Activated T-helper 1 cell treated with Interleukin-2 at 50 U/mL for 16 hours (primary cell): ENCODE data around the gene VSIR.

ENCODE experiments used
- DNase-seq: peaks from one replicate; pipeline ENCODE4 v3.0.0-alpha.2; 2020; ENCODE audit warnings: low read depth

The VSIR gene

DNA sequence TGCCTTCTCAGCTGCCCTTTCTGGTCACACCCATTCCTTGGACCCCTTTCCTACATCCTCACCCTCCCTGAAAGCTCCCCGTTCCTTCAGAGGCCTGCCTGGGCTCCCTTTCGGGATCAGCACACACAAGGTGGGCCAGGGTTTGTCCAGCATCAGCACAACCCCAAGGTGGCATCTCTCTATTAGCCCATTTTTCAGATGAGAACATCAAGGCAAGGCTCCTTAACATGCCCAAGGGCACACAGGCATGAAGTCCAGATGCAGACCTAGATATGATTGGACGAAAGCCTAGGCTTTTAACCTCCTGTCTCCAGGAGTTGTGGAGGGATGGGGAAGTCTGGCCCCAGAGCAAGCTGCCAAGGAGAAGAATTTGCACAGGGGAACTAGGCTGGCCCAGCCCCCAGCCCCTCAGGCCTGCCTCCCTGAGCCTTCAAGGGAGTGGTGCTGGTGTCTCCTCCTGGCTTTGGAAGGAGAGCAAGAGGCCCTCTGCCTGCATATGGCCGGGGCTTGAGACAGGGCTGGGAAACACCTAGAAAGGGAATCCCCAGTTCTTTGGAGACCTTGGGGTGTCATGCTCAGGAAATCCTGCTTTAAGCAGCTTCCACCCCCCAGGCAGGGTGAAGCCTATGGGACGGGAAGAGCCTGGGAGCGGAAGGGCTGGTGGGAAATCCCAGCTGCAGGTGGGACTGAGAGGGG lies 9.0 kb upstream of the VSIR start:
- no peak for DNase-seq

DNA sequence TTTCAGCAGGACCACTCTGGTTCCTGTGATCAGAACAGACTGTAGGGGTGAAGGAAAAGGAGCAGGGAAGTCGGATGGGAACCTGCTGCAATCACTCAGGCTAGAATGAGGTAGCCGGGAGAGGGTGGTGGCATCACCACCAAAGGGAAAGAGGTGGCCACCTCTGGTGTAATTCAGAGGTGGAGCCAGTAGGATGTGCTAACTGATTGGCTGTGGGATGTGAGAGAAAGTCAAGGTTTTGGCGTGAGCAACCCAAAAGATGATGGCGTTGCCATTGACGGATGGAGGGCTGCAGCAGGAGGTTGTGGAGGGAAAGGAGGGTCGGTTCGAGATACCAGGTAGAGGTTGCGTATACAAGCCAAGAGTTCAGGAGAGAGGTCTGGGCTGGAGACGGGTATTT lies 7.4 kb upstream of the VSIR start:
- DNase-seq = no peak

DNA sequence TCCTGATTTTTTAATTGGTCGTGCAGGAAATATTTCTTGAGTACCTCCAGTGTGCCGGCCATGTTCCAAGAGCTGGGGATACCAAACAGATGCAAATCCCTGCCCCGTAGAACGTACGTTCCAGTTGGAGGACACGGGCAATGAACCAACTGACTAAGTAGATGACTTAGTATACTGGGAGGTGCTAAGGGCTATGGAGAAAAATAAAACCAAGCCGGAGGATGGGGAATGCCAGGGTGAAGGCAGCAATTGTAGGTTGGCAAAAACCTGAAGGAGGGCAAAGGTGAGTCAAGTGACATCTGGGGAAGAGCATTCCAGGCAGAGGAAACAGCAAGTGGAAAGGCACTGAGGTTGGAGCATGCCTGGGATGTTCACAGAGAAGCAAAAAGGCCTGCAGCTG lies 6.8 kb upstream of the VSIR start:
- no peak for DNase-seq

DNA sequence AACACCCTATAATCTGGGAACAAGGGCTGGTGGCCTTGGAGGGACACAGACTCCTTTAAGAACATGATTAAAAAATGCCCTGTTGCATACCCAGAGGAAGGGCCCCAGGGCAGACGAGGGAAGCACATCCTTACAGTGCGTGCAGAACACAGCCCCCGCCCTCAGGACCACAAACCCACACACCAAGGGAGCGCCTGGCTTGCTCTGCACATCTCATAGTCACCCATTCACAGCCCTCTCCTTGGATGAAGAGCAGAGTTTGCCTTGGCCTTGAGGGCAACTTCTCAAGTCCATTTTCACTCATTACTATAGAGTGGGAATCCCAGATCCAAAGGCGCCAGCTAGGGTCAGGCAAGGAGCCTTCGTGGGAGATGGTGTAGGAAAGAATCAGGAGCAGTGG lies 6.3 kb upstream of the VSIR start:
- no peak for DNase-seq

DNA sequence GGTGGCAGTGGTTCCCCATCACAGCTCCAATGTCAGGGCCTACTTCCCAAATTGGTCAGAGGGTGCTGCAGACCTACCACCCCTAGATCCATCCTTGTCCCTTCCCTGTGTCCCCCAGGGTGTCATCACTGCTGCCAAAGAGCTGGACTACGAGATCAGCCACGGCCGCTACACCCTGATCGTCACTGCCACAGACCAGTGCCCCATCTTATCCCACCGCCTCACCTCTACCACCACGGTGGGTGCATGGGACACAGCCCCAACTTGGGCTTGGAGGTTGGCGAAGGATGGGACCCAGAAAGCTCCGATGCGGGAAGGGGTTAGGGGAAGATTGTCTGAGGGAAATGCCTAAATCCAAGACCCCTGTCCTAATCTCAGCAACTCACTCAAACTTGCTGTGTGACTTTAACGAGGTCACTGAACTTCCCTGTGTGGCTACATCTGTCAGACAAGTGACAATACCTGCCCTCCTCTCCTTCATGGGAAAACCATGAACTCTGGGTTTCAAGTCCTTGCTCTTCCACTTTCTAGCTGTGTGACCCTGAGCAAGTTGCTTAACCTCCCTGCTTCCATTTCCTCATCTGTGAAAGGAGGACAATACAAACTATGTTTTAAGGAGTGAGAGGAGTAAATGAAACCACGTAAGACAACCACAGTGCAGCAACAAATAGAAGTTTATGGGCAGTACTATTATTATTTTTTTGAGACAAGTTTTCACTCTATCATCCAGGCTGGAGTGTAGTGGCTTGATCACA lies 4.9 kb upstream of the VSIR start:
- no peak for DNase-seq

DNA sequence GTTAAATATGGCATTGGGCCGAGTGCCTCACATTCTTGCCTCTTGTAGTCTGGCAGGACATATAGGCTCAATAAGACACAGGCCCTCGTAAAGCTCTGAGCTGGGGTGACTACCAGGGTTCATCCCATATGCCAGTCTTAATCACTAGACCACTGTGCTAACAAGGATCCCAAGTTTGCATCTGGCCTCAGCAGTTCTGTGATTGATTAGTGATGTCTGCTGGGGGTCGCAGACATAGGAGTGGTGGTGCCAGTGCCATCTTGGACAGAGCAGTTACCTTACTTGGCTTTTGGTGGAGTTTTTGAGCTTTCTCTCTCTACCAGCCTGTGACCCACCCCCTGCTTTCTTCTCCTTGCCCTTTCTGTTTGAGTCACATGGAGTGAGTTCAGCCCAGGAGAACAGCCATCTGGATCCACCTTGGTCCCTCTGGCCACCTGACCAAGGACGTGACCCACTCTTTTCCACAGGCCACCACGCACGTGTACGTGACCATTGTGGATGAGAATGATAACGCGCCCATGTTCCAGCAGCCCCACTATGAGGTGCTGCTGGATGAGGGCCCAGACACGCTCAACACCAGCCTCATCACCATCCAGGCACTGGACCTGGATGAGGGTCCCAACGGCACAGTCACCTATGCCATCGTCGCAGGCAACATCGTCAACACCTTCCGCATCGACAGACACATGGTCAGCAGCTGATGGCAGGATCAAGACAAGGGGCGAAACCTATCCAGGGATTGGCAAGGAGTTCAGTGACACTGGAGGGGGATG lies 4.1 kb upstream of the VSIR start:
- no peak for DNase-seq

DNA sequence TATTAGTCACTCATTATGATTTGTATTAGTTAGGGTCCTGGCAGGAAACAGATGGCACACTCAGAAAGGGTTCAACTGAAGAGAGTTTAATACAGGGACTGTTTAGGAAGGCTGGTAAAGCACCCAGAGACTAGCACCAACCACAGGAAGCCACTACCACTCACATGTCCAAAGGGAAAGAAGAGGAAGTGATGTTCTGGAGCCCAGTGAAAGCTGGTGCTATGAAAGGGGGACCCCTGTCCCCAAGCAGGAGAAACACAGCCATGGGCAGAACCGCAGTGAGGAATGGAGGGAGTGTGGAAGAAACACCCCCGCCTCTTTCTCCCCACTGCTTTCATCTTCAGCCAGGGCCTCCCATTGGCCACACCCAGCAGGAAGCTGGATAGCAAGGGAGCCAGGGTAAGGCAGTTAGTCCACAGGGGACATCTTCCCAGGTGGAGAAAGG lies 3.2 kb upstream of the VSIR start:
- DNase-seq = no peak

DNA sequence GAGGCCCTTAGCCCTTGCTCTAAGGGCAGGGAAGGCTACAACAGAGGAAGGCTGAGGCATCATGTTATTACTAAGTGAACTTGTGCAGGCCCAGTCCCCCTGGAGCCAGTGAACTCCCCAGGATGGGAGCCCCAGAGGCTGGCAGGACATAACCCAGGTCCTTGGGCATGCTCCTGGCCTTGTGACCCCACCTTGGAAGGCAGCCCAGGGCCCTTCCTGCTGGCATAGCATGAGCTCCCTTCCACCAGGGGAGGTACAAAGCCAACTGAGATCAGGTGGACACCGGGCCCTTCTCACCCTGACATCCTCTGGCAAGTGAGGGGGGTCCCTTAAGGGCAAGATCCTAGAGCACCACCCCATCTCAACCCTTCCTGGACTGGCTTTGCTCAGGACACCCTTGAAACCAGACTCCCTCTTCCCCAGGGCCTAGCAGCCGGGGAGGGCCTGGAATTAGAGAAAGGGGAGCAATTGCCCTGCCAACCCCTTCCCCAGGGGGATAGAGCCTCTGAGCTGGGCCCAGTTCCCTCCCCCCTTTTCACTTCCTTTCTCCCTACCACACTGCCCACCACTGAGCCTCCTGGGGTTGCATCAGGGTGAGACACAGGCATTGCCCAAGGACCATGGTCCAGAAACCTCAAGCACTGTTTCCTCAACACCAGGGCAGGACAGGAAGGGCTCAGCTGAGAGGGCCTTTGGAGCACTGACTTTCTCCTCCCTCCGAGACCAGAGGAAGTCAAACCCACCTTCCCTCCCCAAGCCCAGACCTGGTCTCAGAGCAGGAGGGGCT lies 1.8 kb upstream of the VSIR start:
- no peak for DNase-seq

DNA sequence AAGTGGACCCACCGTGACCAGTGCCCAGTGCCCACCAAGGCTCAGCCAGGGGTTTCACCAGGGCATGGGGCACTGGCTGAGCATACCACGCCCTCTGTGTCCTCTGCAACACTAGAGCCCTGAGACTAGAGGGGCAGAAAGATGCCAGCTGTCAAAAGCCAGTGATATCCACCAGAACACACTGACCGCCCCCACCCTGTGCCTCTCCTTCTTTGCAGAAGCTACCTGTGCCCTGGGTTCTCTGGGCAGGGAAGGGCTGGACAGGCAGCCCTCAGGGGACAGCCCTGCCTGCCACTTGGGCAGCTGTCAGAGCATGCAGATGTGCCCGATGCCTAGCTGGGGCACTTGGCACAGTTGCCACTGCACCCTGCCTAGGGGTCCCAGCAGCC lies 494 bp downstream of the VSIR start:
- no peak for DNase-seq

DNA sequence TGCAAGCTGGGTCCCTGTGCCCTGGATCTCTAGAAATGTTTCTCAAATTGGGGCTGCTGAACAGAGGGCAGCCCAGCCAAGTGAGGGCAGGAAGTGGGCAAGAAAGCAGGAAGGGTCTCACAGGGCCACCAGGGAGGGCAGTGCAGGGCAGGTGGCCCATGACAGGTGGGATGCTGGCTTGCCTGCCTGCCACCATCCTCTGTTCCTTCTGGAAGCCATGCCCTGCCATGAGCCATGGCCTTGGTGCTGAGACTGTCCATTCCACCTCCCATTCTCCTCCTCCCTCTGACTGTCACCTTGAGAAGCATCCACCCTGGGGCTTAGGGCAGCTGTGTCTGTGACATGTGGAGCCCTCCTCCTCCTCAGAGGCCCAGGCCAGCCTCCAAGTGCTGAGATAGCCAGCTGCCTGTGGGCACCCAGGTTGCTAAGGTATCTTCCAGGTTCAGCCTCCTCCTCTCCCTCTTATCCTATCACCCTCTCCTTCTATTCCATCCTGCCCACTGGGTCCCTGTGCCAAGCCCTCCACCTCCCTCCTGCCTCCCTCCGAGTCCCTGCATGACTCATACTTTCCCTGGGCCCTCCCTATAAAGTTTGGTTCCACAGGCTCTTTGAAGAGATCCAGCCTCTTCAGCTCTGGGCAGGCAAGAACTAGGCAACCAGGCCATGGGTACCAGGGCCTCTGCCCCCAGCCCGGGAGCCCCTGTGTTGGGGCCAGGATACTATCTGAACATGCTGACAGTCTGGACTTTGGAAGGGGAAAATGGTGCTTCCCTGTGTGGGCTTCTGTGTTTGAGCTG lies 1.3 kb downstream of the VSIR start:
- no peak for DNase-seq

DNA sequence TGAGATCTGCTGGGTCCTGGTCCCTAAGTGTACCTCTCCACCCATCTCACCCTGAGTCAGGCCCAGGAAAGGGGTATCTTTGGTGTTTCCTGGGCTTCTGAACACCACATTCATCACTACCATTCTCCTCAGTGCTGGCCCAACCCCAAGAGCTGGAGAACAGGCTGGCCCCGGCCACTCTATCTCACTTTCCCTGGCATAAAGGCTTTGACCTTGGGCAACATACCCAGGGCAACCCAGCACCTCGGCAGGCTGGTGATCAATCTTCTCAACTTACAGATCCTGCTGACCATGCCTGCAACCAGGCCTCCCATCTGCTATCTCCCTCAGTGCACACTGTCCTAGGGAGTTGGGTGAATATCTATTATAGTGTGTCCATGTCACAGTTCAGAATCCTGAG lies 2.1 kb downstream of the VSIR start:
- DNase-seq = no peak

DNA sequence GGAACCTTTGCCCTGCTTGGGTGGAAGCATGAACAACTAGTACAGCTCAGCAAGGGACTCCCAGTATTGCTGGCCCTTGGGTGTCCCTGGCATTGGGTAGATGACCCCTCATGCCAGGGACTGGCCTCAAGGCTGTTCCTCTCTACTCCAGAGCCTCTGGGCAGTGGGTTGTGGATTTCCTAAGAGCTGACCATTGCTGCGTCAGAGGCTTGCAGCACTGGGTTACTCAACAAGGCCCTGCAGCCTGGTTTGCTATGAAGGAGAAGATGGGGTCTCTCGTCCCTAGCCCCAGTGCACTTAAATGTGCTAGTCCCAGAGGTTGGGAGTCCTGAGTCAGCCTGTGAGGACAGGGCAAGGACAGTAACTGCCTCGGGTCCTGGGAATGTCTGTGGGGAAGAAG lies 2.5 kb downstream of the VSIR start:
- no peak for DNase-seq

DNA sequence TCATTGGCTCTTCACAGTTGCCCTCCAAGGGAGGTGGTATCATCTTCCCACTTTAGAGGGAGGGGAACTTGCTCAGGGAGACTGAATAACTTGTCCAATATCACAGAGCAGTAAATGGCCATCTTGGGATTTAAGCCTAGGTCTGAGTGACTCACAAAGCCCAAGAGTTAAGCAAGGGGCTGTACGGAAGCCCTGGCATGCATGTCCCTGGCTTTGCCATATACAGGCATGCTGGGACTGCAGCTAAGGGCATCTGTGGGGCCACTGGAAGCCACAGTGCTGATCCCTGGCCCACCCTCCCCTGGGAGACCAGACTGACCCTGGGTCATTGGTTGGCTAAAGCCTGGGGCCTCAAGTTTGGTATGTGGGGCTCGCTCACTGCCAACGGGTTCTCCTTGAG lies 3.1 kb downstream of the VSIR start:
- no peak for DNase-seq

DNA sequence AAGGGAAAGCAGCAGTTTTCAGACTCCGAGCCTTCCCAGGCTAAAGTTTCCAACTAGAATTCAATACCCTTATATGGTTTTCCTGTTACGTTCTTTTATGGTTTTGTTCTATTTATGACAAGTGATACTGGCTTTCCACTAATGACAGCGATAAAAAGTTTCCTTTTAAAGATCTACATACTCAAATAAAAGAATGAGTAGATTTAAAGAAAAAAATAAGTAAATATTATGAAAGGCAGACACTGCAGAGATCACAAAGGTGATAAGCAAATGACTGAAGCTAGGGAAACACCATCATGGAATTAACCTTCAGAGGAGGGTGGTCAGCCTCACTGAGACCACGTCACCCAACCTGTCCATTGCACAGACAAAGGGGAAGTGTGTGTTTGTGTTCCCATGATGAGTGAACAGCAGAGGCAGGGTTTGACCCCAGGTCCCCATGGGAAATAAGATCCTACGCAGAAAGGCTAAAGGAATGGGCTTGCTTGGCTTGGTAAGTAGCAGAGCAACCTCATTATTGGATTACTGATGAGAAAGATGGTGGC lies 4.0 kb downstream of the VSIR start:
- DNase-seq = no peak

DNA sequence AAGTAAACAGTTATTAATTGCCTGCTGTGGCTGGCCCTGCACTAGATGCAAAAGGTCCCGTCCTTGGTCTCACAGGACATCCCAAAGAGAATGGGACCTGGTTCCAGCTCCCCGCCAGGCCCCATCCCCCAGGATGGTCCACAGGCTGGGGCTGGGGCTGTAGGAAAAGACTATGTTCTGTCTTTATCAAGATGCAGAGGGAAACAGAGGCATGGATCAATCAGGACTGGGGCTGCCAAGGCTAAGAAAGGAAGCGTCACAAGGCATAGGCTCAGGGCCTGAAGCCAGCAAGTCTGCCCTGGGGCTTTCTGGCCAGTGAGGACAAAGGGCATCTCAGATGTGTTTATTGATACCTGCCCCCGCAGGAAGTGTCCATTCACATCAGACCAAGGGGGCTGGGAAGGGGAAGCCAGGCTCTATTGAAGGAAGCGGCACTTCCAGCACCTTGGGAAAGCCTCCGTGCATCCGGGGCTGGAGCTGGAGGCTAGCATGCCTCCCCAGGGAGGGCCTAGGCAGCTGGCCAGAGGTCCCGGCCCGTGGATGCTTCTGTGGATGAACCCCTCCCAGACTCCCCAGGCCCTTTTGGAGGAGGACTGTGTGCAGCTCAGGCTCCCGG lies 5.8 kb downstream of the VSIR start:
- no peak for DNase-seq

DNA sequence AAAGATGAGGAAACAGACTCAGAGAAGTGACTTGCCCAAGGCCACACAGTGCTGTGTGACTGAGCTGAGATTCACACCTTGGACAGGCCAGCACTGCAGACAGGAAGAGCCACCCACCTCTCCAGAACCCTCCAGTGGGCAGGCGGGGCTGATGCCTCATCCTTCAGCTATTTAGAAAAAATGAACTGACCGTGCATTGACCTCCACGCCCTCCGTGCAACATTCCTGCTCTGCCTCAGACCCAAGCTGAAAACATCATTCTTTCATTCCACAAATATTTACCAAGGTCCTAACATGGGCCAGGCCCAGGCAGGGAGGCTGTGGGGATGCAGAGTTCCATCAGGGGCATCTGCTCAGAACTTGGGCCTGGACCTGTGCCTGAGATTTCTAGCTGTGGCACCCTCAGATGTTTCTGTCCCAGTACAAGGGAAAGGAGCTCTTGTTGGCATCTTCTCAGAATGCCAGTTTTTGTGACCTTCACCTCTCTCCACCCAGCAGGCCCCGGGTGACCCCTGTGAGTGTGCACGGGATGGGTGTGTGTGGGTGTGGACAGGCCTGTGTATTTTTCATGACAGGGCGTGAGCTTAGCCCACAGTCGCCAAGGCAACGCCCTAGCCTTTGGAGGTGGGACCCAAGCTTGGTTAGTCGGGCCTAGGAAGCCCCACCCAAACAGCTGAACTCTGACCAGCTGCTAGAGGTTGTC lies 6.5 kb downstream of the VSIR start:
- DNase-seq = no peak

DNA sequence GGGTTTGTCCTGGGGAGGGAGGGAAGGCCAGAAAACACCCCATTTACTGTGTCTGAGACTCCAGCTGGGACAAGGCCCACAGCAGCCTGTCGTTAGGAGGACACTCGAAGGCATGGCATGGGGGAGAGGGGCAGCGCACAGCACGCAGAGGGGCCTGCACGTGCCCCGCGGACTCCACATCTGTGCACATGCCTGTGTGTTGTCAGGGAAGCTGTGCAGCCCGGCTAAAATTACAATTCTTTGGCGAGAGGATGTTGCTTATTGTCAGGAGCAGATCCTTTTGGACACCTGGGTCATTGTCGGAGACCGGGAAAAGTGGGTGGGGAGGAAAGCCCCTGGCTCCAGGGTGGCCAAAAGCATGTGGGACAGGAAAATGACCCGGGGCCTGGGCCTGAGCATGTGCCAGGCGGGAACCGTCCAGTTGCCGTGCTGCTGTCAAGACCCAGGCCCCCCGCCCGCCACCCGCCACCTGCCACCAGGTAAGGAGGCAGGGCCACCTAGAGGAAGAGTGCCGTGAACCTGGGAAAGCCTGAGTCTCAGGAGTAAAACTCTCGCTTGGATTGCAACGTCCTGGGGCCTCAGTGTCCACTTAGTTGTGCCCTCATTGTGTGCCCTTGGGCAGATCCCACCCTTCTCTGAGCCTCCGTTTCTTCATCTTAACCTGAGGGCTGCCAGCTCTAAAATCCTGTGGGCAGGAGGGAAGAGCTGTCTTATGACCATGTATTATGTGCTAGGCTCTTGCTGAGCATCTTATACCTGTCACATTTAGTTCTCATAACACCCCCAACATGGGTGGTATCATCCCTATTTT lies 7.2 kb downstream of the VSIR start:
- DNase-seq = no peak

DNA sequence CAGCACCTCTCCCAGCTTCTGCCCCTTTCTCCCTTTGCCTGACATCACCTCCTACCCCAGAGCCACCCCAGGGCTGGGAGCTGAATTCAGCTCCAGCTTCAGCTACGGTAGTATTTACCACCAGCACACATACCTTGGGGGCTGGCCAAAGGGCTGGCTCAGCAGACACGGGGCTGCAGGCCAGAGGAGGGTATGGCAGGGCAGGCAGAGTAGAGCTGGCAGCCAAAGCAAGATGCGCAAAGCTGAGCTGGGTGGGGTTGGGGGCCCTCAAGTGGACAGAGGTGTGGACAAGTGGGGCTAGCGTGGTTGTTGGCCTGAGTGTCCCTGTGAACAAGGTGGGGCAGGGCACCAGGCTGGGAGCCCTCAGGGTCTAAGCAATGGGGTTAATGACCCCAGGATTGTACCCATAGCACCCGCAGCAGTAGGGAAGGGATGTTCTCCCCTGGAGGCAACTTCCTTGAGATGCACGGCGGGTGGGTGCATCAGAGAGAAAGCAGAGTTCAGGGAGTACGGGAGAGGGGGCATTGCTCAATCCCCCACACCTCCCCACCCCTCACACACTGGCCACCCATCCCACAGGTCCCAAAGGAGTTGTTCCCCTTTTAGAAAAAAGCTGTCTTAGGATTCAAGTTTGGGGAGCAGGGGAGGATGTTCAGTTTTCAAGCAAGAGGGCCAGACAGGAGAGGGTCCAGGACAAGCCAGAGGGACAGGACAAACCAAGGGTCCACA lies 8.0 kb downstream of the VSIR start:
- DNase-seq = no peak
